Astrocyte (in vitro differentiated cells and primary cell): ENCODE data around the gene PYM1. TPM values are rescaled to one million over a fixed set of nuclear protein-coding genes. Genes with fewer than 3 reads are reported as not detected.

Experiments
- DNase-seq: peaks from one replicate; pipeline ENCODE4 v3.0.0-alpha.2; 2010; ENCODE audit warnings: low read depth
- FAIRE-seq: peaks from 2 replicates; lab custom pipeline; 2011; peaks lifted over from hg19 to GRCh38; lab: Jason Lieb, UNC
- H2AFZ ChIP-seq: 2 replicates; pipeline ENCODE4 v1.6.0; 2012; ENCODE audit warnings: low read depth, low read length, inconsistent platforms
- H3K27ac ChIP-seq: 2 replicates; pipeline ENCODE4 v1.5.1; 2011; ENCODE audit warnings: low read depth, low read length, inconsistent platforms
- H3K27me3 ChIP-seq: 2 replicates; pipeline ENCODE4 v1.6.0; 2011; ENCODE audit warnings: low read length, inconsistent platforms; ENCODE audit not compliant: insufficient read depth
- H3K36me3 ChIP-seq: 2 replicates; pipeline ENCODE4 v1.5.1; 2011; ENCODE audit warnings: low read length, inconsistent platforms; ENCODE audit not compliant: insufficient read depth
- H3K4me1 ChIP-seq: 2 replicates; pipeline ENCODE4 v1.5.1; 2011; ENCODE audit warnings: low read length, inconsistent platforms; ENCODE audit not compliant: insufficient read depth
- H3K4me2 ChIP-seq: 2 replicates; pipeline ENCODE4 v1.6.0; 2012; ENCODE audit warnings: low read length, inconsistent platforms
- H3K4me3 ChIP-seq: 2 replicates; pipeline ENCODE4 v1.5.1; 2011; ENCODE audit warnings: low read depth, mild to moderate bottlenecking, low read length, inconsistent platforms; ENCODE audit not compliant: insufficient read depth
- H3K79me2 ChIP-seq: 2 replicates; pipeline ENCODE4 v1.6.0; 2012; ENCODE audit warnings: mild to moderate bottlenecking, low read length, inconsistent platforms; ENCODE audit not compliant: insufficient read depth
- H3K9ac ChIP-seq: 2 replicates; pipeline ENCODE4 v1.6.0; 2012; ENCODE audit warnings: mild to moderate bottlenecking, low read length, inconsistent platforms
- H3K9me3 ChIP-seq: 2 replicates; pipeline ENCODE4 v1.5.1; 2012; ENCODE audit warnings: low read depth, mild to moderate bottlenecking, low read length, inconsistent platforms; ENCODE audit not compliant: insufficient read depth
- H4K20me1 ChIP-seq: 2 replicates; pipeline ENCODE4 v1.6.0; 2012; ENCODE audit warnings: low read length, inconsistent platforms; ENCODE audit not compliant: insufficient read depth
- H3K27ac Mint-ChIP-seq: one replicate; pipeline ENCODE4 v1.8.0; 2021; ENCODE audit warnings: mild to moderate bottlenecking, mixed read lengths; ENCODE audit not compliant: unreplicated experiment
- H3K27me3 Mint-ChIP-seq: one replicate; pipeline ENCODE4 v1.8.0; 2021; ENCODE audit warnings: low read depth, mixed read lengths; ENCODE audit not compliant: unreplicated experiment
- H3K36me3 Mint-ChIP-seq: one replicate; pipeline ENCODE4 v1.8.0; 2021; ENCODE audit warnings: low read depth, mixed read lengths; ENCODE audit not compliant: unreplicated experiment
- H3K4me1 Mint-ChIP-seq: one replicate; pipeline ENCODE4 v1.8.0; 2021; ENCODE audit warnings: low read depth, mixed read lengths; ENCODE audit not compliant: unreplicated experiment
- H3K4me3 Mint-ChIP-seq: one replicate; pipeline ENCODE4 v1.8.0; 2021; ENCODE audit warnings: mild to moderate bottlenecking, moderate library complexity, mixed read lengths; ENCODE audit not compliant: unreplicated experiment
- H3K9me3 Mint-ChIP-seq: one replicate; pipeline ENCODE4 v1.8.0; 2021; ENCODE audit warnings: mild to moderate bottlenecking, mixed read lengths; ENCODE audit not compliant: unreplicated experiment
- EZH2 ChIP-seq: IDR thresholded peaks from 2 replicates; pipeline ENCODE4 v1.6.1; 2012; ENCODE audit warnings: mild to moderate bottlenecking, low read length, inconsistent platforms; ENCODE audit not compliant: insufficient read depth
- total RNA-seq: library from RNA; stranded (reverse); gene quantifications from 2 replicates; pipeline ENCODE4 v1.2.1, GENCODE V29; 2021
- TF ChIP-seq, protein P1 (sequence below): IDR thresholded peaks from 2 replicates; pipeline ENCODE4 v1.5.1; 2011; ENCODE audit warnings: low read depth, mild to moderate bottlenecking, inconsistent platforms, low read length, moderate library complexity; ENCODE audit not compliant: insufficient read depth

PYM1 gene
- total RNA-seq, 1 donor from 2014 or later, result 33.6 TPM

DNA sequence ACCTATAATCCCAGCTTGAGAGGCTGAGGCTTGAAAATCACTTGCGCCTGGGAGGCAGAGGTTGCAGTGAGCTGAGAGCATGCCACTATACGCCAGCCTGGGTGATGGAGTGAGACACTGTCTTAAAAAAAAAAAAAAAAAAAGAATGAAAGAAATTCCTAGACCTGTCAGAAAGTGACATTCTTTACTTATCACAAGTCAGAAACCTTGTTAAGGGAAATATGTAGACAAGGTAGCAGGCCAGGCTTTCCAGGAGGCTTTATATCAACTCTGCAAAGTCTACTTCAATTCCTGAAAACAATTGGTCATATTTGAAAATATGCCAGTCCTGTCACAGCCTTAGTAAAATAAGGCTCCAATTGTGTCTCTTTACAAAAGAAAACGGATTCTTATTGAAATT, 65.8 kb downstream of the PYM1 start:
- no peaks in the 10 kb centered on the region for H3K4me1 Mint-ChIP-seq
- no peaks in the 10 kb centered on the region for H3K36me3 Mint-ChIP-seq
- no peak overlapping the region for H3K4me2 ChIP-seq
- no peaks in the 10 kb centered on the region for H3K27me3 Mint-ChIP-seq
- H3K4me3 ChIP-seq, result no peak overlapping the region
- peaks cover 6% of the 10 kb centered on the region for H3K9me3 Mint-ChIP-seq
- no peaks in the 10 kb centered on the region for H4K20me1 ChIP-seq
- TF ChIP-seq, protein P1, sequence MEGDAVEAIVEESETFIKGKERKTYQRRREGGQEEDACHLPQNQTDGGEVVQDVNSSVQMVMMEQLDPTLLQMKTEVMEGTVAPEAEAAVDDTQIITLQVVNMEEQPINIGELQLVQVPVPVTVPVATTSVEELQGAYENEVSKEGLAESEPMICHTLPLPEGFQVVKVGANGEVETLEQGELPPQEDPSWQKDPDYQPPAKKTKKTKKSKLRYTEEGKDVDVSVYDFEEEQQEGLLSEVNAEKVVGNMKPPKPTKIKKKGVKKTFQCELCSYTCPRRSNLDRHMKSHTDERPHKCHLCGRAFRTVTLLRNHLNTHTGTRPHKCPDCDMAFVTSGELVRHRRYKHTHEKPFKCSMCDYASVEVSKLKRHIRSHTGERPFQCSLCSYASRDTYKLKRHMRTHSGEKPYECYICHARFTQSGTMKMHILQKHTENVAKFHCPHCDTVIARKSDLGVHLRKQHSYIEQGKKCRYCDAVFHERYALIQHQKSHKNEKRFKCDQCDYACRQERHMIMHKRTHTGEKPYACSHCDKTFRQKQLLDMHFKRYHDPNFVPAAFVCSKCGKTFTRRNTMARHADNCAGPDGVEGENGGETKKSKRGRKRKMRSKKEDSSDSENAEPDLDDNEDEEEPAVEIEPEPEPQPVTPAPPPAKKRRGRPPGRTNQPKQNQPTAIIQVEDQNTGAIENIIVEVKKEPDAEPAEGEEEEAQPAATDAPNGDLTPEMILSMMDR, result no peak
- H3K27ac Mint-ChIP-seq, result no peak overlapping the region
- H3K9ac ChIP-seq, result no peak overlapping the region
- no peaks in the 10 kb centered on the region for H3K9me3 ChIP-seq
- no peak for FAIRE-seq
- no peak overlapping the region for H3K4me3 Mint-ChIP-seq
- H3K79me2 ChIP-seq, result no peaks in the 10 kb centered on the region
- DNase-seq, result no peak
- no peaks in the 10 kb centered on the region for H3K4me1 ChIP-seq
- H2AFZ ChIP-seq, result no peak overlapping the region
- no peaks in the 10 kb centered on the region for H3K36me3 ChIP-seq
- no peaks in the 10 kb centered on the region for H3K27me3 ChIP-seq
- H3K27ac ChIP-seq, result no peak overlapping the region

DNA sequence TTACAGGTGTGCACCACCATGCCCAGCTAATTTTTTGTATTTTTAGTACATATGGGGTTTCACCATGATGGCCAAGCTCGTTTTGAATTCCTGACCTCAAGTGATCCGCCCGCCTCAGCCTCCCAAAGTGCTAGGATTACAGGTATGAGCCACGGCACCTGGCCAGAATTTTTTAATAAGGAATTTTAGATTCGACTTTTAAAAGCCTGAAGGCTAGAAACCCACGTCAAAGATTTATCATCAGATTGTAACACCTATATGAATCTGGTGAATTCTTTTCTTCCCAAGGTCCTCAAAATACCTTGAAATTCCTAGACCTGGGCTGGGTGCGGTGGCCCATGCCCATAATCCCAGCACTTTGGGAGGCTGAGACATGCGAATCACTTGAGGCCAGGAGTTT, 66.3 kb downstream of the PYM1 start:
- Mint-ChIP-seq H3K4me3 (no peak overlapping the region), H3K9me3 (peaks cover 6% of the 10 kb centered on the region), H3K27me3 (no peaks in the 10 kb centered on the region), H3K27ac (no peak overlapping the region), H3K36me3 (no peaks in the 10 kb centered on the region), H3K4me1 (no peaks in the 10 kb centered on the region)
- FAIRE-seq (no peak), DNase-seq (no peak)
- Histone ChIP-seq H2AFZ (no peak overlapping the region), H3K79me2 (no peaks in the 10 kb centered on the region), H3K27me3 (no peaks in the 10 kb centered on the region), H3K27ac (no peak overlapping the region), H3K4me1 (no peaks in the 10 kb centered on the region), H3K36me3 (no peaks in the 10 kb centered on the region), H3K4me3 (no peak overlapping the region), H3K4me2 (no peak overlapping the region), H4K20me1 (no peaks in the 10 kb centered on the region), H3K9ac (no peak overlapping the region), H3K9me3 (no peaks in the 10 kb centered on the region)
- no peak for TF ChIP-seq EZH2

- Histone ChIP-seq H3K4me3 (no peak overlapping the region), H3K4me2 (no peak overlapping the region), H3K9me3 (no peaks in the 10 kb centered on the region), H3K27me3 (no peaks in the 10 kb centered on the region), H2AFZ (no peak overlapping the region), H3K9ac (no peak overlapping the region), H4K20me1 (no peaks in the 10 kb centered on the region), H3K79me2 (no peaks in the 10 kb centered on the region), H3K27ac (no peak overlapping the region), H3K4me1 (peaks cover 6% of the 10 kb centered on the region), H3K36me3 (no peaks in the 10 kb centered on the region)
- Mint-ChIP-seq H3K27ac (no peak overlapping the region), H3K27me3 (no peaks in the 10 kb centered on the region), H3K4me1 (peaks cover 15% of the 10 kb centered on the region), H3K9me3 (no peaks in the 10 kb centered on the region), H3K4me3 (no peak overlapping the region), H3K36me3 (no peaks in the 10 kb centered on the region)
- DNase-seq, result no peak
- TF ChIP-seq, protein P1, result no peak
- no peak for TF ChIP-seq EZH2
- no peak for FAIRE-seq
These were observed 75.0 kb downstream of the PYM1 start for GRCh38 chr12:55852740-55853139.

Other genes with a start within 250 kb of the PYM1 start
- 20.4 and 26.5 TPM in 2 replicates for gene ITGA7, start 220.0 kb downstream of the PYM1 start, total RNA-seq
- 49.2 and 51.0 TPM in 2 replicates for gene BLOC1S1, start 211.8 kb downstream of the PYM1 start, total RNA-seq
- 1.4 and 2.1 TPM in 2 replicates for gene RDH5, start 207.5 kb downstream of the PYM1 start, total RNA-seq
- gene CD63, start 198.9 kb downstream of the PYM1 start, total RNA-seq, result 965 and 1,014 TPM in 2 replicates
- gene GDF11, start 184.8 kb downstream of the PYM1 start, total RNA-seq, result 25.3 and 28.9 TPM in 2 replicates
- 95.7 and 105 TPM in 2 replicates for gene SARNP, start 110.2 kb downstream of the PYM1 start, total RNA-seq
- 54.8 and 58.9 TPM in 2 replicates for gene ORMDL2, start 109.9 kb downstream of the PYM1 start, total RNA-seq
- gene DNAJC14, start 98.3 kb downstream of the PYM1 start, total RNA-seq, result 26.3 and 29.7 TPM in 2 replicates
- 3.6 and 4.7 TPM in 2 replicates for gene MMP19, start 85.0 kb downstream of the PYM1 start, total RNA-seq
- 108 and 118 TPM in 2 replicates for gene DGKA, start 3.3 kb upstream of the PYM1 start, total RNA-seq
- gene PMEL, start 38.1 kb upstream of the PYM1 start, total RNA-seq, result 3.9 and 13.8 TPM in 2 replicates
- 37.8 and 44.3 TPM in 2 replicates for gene CDK2, start 38.9 kb upstream of the PYM1 start, total RNA-seq
- 110 and 127 TPM in 2 replicates for gene RAB5B, start 46.2 kb upstream of the PYM1 start, total RNA-seq
- gene SUOX, start 69.4 kb upstream of the PYM1 start, total RNA-seq, result 13.6 and 14.3 TPM in 2 replicates
- 5.6 and 6.9 TPM in 2 replicates for gene IKZF4, start 93.1 kb upstream of the PYM1 start, total RNA-seq
- 39.4 and 45.9 TPM in 2 replicates for gene RPS26, start 114.0 kb upstream of the PYM1 start, total RNA-seq
- gene ERBB3, start 152.3 kb upstream of the PYM1 start, total RNA-seq, result 2.6 and 3.8 TPM in 2 replicates
- gene PA2G4, start 176.7 kb upstream of the PYM1 start, total RNA-seq, result 124 and 130 TPM in 2 replicates
- 3,078 and 3,088 TPM in 2 replicates for gene RPL41, start 188.7 kb upstream of the PYM1 start, total RNA-seq
- gene ZC3H10, start 190.4 kb upstream of the PYM1 start, total RNA-seq, result 4.1 and 4.2 TPM in 2 replicates
- gene ESYT1, start 200.4 kb upstream of the PYM1 start, total RNA-seq, result 138 and 142 TPM in 2 replicates
- 110 and 118 TPM in 2 replicates for gene MYL6B, start 224.7 kb upstream of the PYM1 start, total RNA-seq
- gene MYL6, start 230.5 kb upstream of the PYM1 start, total RNA-seq, result 2,485 and 2,685 TPM in 2 replicates